IMR-90 (cell line): ENCODE results near the gene TRIM17. TPM values are rescaled to one million over a fixed set of nuclear protein-coding genes. Genes with fewer than 3 reads are reported as not detected.

Experiments
- ATAC-seq: fragments of 200-7000 bp; cut with Tn5 transposase; 2 replicates; pipeline ENCODE4 v1.9.1; 2020; ENCODE audit warnings: low read depth, mild to moderate bottlenecking, moderate library complexity
- BruUV-seq: library from RNA; stranded (reverse); fragments of 400-500 nt; replicated peaks from 2 replicates; lab custom pipeline; 2021; lab: Mats Ljungman, UMichigan
- CTCF ChIA-PET: fragments of 300-600 bp; formaldehyde crosslinking; extraction: SDS; loops from one replicate; lab custom pipeline; 2021; ENCODE audit warnings: antibody characterized with exemption; lab: Yijun Ruan, JAX
- POLR2A ChIA-PET: fragments of 300-600 bp; sonication (Branson Sonifier 250); formaldehyde crosslinking; loops from one replicate; lab custom pipeline; 2022; ENCODE audit warnings: antibody characterized with exemption; ENCODE audit not compliant: unreplicated experiment; lab: Charles Lee
- DNase-seq: peaks from one replicate; pipeline ENCODE4 v3.0.0; 2013
- H2AFZ ChIP-seq: replicated peaks from 2 replicates; pipeline ENCODE3; 2013; ENCODE audit warnings: low read length, mild to moderate bottlenecking; ENCODE audit not compliant: poor library complexity
- H2AK5ac ChIP-seq: 2 replicates; pipeline ENCODE4 v1.6.1; 2013; ENCODE audit warnings: low read depth, low read length, inconsistent platforms
- H2AK9ac ChIP-seq: replicated peaks from 2 replicates; pipeline ENCODE3; 2013; ENCODE audit warnings: mild to moderate bottlenecking, low read depth, low read length, moderate library complexity; ENCODE audit not compliant: poor library complexity
- H2BK120ac ChIP-seq: 2 replicates; pipeline ENCODE4 v1.6.1; 2013; ENCODE audit warnings: low read depth, low read length, inconsistent platforms
- H2BK15ac ChIP-seq: 3 replicates; pipeline ENCODE4 v1.6.1; 2013; ENCODE audit warnings: low read depth, low read length, inconsistent platforms
- H2BK20ac ChIP-seq: 2 replicates; pipeline ENCODE4 v1.6.1; 2013; ENCODE audit warnings: low read depth, mild to moderate bottlenecking, inconsistent platforms, low read length, moderate library complexity
- H2BK5ac ChIP-seq: 2 replicates; pipeline ENCODE4 v1.6.1; 2013; ENCODE audit warnings: mild to moderate bottlenecking, low read depth, low read length, inconsistent platforms; ENCODE audit not compliant: poor library complexity, severe bottlenecking
- H3K14ac ChIP-seq: replicated peaks from 2 replicates; pipeline ENCODE4 v1.6.1; 2013; ENCODE audit warnings: low read depth, low read length, inconsistent platforms
- H3K18ac ChIP-seq: 2 replicates; pipeline ENCODE4 v1.6.1; 2013; ENCODE audit warnings: low read depth, low read length, control low read depth
- H3K23ac ChIP-seq: 2 replicates; pipeline ENCODE4 v1.6.1; 2013; ENCODE audit warnings: low read depth, low read length, inconsistent platforms
- H3K27ac ChIP-seq: 2 replicates; pipeline ENCODE4 v1.5.1; 2013; ENCODE audit warnings: mild to moderate bottlenecking, control low read depth, low read length; ENCODE audit not compliant: insufficient read depth
- H3K27me3 ChIP-seq: 2 replicates; pipeline ENCODE4 v1.6.1; 2013; ENCODE audit warnings: low read length; ENCODE audit not compliant: control insufficient read depth, insufficient read depth
- H3K36me3 ChIP-seq: 2 replicates; pipeline ENCODE4 v1.6.1; 2013; ENCODE audit warnings: low read length, mixed read lengths; ENCODE audit not compliant: control insufficient read depth, insufficient read depth
- H3K4ac ChIP-seq: 2 replicates; pipeline ENCODE4 v1.6.1; 2013; ENCODE audit warnings: low read depth, low read length, inconsistent platforms
- H3K4me1 ChIP-seq: 2 replicates; pipeline ENCODE4 v1.6.1; 2013; ENCODE audit warnings: low read length, mixed read lengths; ENCODE audit not compliant: control insufficient read depth, insufficient read depth
- H3K4me2 ChIP-seq: 2 replicates; pipeline ENCODE4 v1.6.1; 2013; ENCODE audit warnings: low read depth, mild to moderate bottlenecking, control low read depth, low read length, moderate library complexity
- H3K4me3 ChIP-seq: 2 replicates; pipeline ENCODE4 v1.5.1; 2013; ENCODE audit warnings: low read depth, mild to moderate bottlenecking, control low read depth, low read length, moderate library complexity; ENCODE audit not compliant: insufficient read depth
- H3K56ac ChIP-seq: 2 replicates; pipeline ENCODE4 v1.6.1; 2013; ENCODE audit warnings: low read length, inconsistent platforms; ENCODE audit not compliant: insufficient read depth; ENCODE audit errors: extremely low read depth
- H3K79me1 ChIP-seq, 2 experiments: 2 replicates each; pipeline ENCODE4 v1.6.1; 2013; ENCODE audit warnings: low read length in 2 of 2, inconsistent platforms in 1 of 2, low read depth in 1 of 2
- H3K9ac ChIP-seq: 2 replicates; pipeline ENCODE4 v1.6.1; 2013; ENCODE audit warnings: low read depth, low read length, control low read depth
- H3K9me1 ChIP-seq: 2 replicates; pipeline ENCODE4 v1.6.1; 2013; ENCODE audit warnings: low read length, inconsistent platforms; ENCODE audit not compliant: insufficient read depth
- H3K9me3 ChIP-seq: 2 replicates; pipeline ENCODE4 v1.6.1; 2013; ENCODE audit warnings: low read length; ENCODE audit not compliant: control insufficient read depth, insufficient read depth
- H4K20me1 ChIP-seq: 2 replicates; pipeline ENCODE4 v1.6.1; 2013; ENCODE audit warnings: low read length, inconsistent platforms; ENCODE audit not compliant: insufficient read depth
- H4K5ac ChIP-seq: 2 replicates; pipeline ENCODE4 v1.6.1; 2013; ENCODE audit warnings: mild to moderate bottlenecking, low read depth, low read length, control low read depth
- H4K8ac ChIP-seq, 2 experiments: 2 replicates each; pipeline ENCODE4 v1.6.1; 2013; ENCODE audit warnings: low read depth in 2 of 2, low read length in 2 of 2, control low read depth in 1 of 2, inconsistent platforms in 1 of 2
- H4K91ac ChIP-seq: 2 replicates; pipeline ENCODE4 v1.6.1; 2013; ENCODE audit warnings: low read depth, low read length, inconsistent platforms; ENCODE audit not compliant: insufficient read depth
- BHLHE40 ChIP-seq: fragments of 150-350 bp; IDR thresholded peaks from 2 replicates; pipeline ENCODE4 v1.6.1; 2016; ENCODE audit warnings: mild to moderate bottlenecking, low read depth, low read length
- CEBPB ChIP-seq: IDR thresholded peaks from 2 replicates; pipeline ENCODE4 v1.6.1; 2012; ENCODE audit warnings: low read depth, low read length, improper control_type of control experiment
- CHD1 ChIP-seq: IDR thresholded peaks from 2 replicates; pipeline ENCODE4 v1.6.1; 2012; ENCODE audit warnings: low read depth, low read length, improper control_type of control experiment
- FOS ChIP-seq: fragments of 150-350 bp; IDR thresholded peaks from 2 replicates; pipeline ENCODE4 v1.6.1; 2016; ENCODE audit warnings: low read depth, low read length
- MAFK ChIP-seq: IDR thresholded peaks from 2 replicates; pipeline ENCODE4 v1.6.1; 2012; ENCODE audit warnings: low read depth, low read length, improper control_type of control experiment
- MXI1 ChIP-seq: IDR thresholded peaks from 2 replicates; pipeline ENCODE4 v1.6.1; 2012; ENCODE audit warnings: low read depth, mild to moderate bottlenecking, low read length, moderate library complexity, borderline replicate concordance
- POLR2A ChIP-seq: IDR thresholded peaks from 2 replicates; pipeline ENCODE4 v1.6.1; 2012; ENCODE audit warnings: mild to moderate bottlenecking, low read depth, low read length
- RAD21 ChIP-seq: IDR thresholded peaks from 2 replicates; pipeline ENCODE4 v1.6.1; 2012; ENCODE audit warnings: low read length, improper control_type of control experiment
- RCOR1 ChIP-seq: IDR thresholded peaks from 2 replicates; pipeline ENCODE4 v1.6.1; 2012; ENCODE audit warnings: mild to moderate bottlenecking, low read length, improper control_type of control experiment; ENCODE audit not compliant: insufficient replicate concordance
- RFX5 ChIP-seq: IDR thresholded peaks from 2 replicates; pipeline ENCODE4 v1.8.0; 2012; ENCODE audit warnings: low read depth, mild to moderate bottlenecking, low read length, moderate library complexity
- SMC3 ChIP-seq: fragments of 150-350 bp; IDR thresholded peaks from 2 replicates; pipeline ENCODE4 v1.6.1; 2016; ENCODE audit warnings: low read depth, mild to moderate bottlenecking, antibody characterized with exemption, low read length, moderate library complexity
- WGBS, 2 experiments: methylation state at CpG; one replicate each; pipeline versions ENCODE4 v1.1.5 to v1.1.7; 2013; ENCODE audit warnings: missing lambda C conversion rate in 2 of 2; ENCODE audit not compliant: insufficient read length in 1 of 2; ENCODE audit errors: extremely low coverage in 2 of 2; 5-methylcytosine and 5-hydroxymethylcytosine counted together
- dilution Hi-C: fragments of 300-500 bp; cut with HindIII; formaldehyde crosslinking; loops from one replicate; pipeline ENCODE4 v1.14.3; 2018; ENCODE audit warnings: low sequenced_read_pairs; ENCODE audit not compliant: unreplicated experiment
- in situ Hi-C: fragments of 300-500 bp; cut with MboI; formaldehyde crosslinking; loops from 3 replicates; pipeline ENCODE4 v1.14.3; 2019; ENCODE audit warnings: low sequenced_read_pairs, inconsistent platforms, mixed read lengths
- intact Hi-C: fragments of 100-400 bp; cut with micrococcal nuclease; formaldehyde crosslinking; loops from 2 replicates; pipeline ENCODE4 v1.10.0; 2022
- polyA plus RNA-seq, 3 experiments: library from polyadenylated mRNA; depleted of rRNA; stranded (reverse); fragments of >200 nt; gene quantifications; 2 replicates each; pipeline ENCODE4 v1.2.3, GENCODE V29; 2012; ENCODE audit warnings: low replicate concordance in 1 of 3
- total RNA-seq: library from RNA; depleted of rRNA; stranded (reverse); fragments of >200 nt; gene quantifications from 2 replicates; pipeline ENCODE4 v1.2.3, GENCODE V29; 2012
- TF ChIP-seq, protein P1 (sequence below): conservative IDR thresholded peaks from 2 replicates; pipeline ENCODE4 v1.5.1; 2012; ENCODE audit warnings: mild to moderate bottlenecking, low read depth, low read length, improper control_type of control experiment
- TF ChIP-seq, protein P2 (sequence below): fragments of 150-350 bp; IDR thresholded peaks from 2 replicates; pipeline ENCODE4 v1.6.1; 2016; ENCODE audit warnings: low read depth, mild to moderate bottlenecking, low read length, moderate library complexity, borderline replicate concordance
- TF ChIP-seq, protein P3 (sequence below): fragments of 150-350 bp; IDR thresholded peaks from 2 replicates; pipeline ENCODE4 v1.6.1; 2017; ENCODE audit warnings: mild to moderate bottlenecking, antibody characterized with exemption, low read length, low read depth

TRIM17 gene
- total and polyA plus RNA-seq, 2 of the 4 experiments (the other 2 are of a cell fraction) = 0.39 TPM; not detected in 1

DNA sequence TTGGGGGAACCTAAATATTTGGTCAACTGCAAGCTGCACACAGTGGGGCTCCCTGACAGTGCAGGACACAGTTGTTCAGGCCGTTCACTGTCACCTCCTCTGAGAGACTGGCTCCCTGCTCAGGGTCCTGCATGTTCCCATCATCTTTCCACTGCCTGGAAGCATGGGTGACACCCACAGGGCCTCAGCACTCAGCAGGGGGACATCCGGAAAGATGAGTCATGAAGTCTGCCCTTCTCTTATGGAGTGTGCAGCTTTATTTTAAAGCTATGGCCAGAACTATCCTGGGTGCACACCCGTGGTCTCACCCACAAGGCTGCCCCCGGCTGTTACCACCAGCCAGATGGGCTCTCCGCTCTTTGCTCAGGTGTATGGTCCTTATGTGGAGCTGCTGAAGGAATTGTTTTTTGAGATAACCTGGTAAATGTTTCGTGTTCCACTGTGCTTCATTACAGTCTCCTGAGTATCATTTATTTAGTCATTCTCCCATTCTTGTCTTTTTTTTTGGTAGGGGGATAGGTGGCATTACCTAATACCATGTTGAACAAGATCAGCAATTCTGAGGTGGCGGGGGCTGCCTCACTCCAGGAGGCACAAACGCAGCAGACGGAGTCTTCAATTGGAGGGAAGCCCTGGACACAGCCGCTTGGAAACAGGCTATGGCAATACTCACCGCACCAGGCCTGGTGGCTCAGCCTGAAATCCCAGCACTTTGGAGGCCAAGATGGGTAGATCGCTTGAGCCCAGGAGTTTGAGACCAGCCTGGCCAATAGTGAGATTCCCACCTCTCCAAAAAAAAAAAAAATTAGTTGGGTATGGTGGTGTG, 24.3 kb downstream of the TRIM17 start:
- Histone ChIP-seq H3K4me2 (no peak overlapping the region), H3K4me1 (peaks cover 20% of the 10 kb centered on the region), H4K20me1 (0 out of 2 replicates have a peak, but pooled peaks cover 8% of the 10 kb centered on the region), H2BK15ac (no peak overlapping the region), H4K91ac (no peak overlapping the region), H2AK9ac (no peak overlapping the region), H2BK20ac (no peak overlapping the region), H2BK5ac (no peak overlapping the region), H3K4ac (no peak overlapping the region), H4K8ac (no peak overlapping the region), H3K14ac (no peak overlapping the region), H3K27me3 (no peaks in the 10 kb centered on the region), H4K5ac (no peak overlapping the region), H3K27ac (no peak overlapping the region), H3K23ac (no peak overlapping the region), H2AK5ac (no peak overlapping the region), H3K9me1 (peaks cover 8% of the 10 kb centered on the region; the same call in 1 of the 2 replicates), H3K36me3 (peaks cover 31% of the 10 kb centered on the region), H3K56ac (no peak overlapping the region), H3K18ac (no peak overlapping the region), H3K9me3 (no peaks in the 10 kb centered on the region), H2AFZ (no peak overlapping the region), H2BK120ac (no peak overlapping the region), H3K4me3 (no peak overlapping the region), H3K79me1 (peaks cover 0 to 13% of the 10 kb centered on the region in 2 experiments; a peak in 2 of 4 replicates), H3K9ac (no peak overlapping the region)
- POLR2A ChIA-PET = no interaction called here
- DNase-seq = peak; percentile 30
- TF ChIP-seq, protein P1, sequence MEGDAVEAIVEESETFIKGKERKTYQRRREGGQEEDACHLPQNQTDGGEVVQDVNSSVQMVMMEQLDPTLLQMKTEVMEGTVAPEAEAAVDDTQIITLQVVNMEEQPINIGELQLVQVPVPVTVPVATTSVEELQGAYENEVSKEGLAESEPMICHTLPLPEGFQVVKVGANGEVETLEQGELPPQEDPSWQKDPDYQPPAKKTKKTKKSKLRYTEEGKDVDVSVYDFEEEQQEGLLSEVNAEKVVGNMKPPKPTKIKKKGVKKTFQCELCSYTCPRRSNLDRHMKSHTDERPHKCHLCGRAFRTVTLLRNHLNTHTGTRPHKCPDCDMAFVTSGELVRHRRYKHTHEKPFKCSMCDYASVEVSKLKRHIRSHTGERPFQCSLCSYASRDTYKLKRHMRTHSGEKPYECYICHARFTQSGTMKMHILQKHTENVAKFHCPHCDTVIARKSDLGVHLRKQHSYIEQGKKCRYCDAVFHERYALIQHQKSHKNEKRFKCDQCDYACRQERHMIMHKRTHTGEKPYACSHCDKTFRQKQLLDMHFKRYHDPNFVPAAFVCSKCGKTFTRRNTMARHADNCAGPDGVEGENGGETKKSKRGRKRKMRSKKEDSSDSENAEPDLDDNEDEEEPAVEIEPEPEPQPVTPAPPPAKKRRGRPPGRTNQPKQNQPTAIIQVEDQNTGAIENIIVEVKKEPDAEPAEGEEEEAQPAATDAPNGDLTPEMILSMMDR = no peak
- TF ChIP-seq CEBPB = no peak
- TF ChIP-seq, protein P2, sequence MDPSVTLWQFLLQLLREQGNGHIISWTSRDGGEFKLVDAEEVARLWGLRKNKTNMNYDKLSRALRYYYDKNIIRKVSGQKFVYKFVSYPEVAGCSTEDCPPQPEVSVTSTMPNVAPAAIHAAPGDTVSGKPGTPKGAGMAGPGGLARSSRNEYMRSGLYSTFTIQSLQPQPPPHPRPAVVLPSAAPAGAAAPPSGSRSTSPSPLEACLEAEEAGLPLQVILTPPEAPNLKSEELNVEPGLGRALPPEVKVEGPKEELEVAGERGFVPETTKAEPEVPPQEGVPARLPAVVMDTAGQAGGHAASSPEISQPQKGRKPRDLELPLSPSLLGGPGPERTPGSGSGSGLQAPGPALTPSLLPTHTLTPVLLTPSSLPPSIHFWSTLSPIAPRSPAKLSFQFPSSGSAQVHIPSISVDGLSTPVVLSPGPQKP = no peak
- TF ChIP-seq MXI1 = no peak
- no peak for TF ChIP-seq RCOR1
- no peak for TF ChIP-seq SMC3
- no peak for TF ChIP-seq BHLHE40
- TF ChIP-seq, protein P3, sequence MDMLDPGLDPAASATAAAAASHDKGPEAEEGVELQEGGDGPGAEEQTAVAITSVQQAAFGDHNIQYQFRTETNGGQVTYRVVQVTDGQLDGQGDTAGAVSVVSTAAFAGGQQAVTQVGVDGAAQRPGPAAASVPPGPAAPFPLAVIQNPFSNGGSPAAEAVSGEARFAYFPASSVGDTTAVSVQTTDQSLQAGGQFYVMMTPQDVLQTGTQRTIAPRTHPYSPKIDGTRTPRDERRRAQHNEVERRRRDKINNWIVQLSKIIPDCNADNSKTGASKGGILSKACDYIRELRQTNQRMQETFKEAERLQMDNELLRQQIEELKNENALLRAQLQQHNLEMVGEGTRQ = no peak
- TF ChIP-seq RFX5 = no peak
- TF ChIP-seq RAD21 = no peak
- TF ChIP-seq POLR2A = no peak
- no peak for TF ChIP-seq FOS
- TF ChIP-seq MAFK = no peak
- no peak for TF ChIP-seq CHD1
- in situ Hi-C loops = no loop called here
- intact Hi-C loops = loop anchor here (5.0 kb wide), 2 partner anchors 165 to 260 kb away; no protein-coding TSS in a partner anchor
- peak; percentile 43; the same call in 1 of the 2 replicates for ATAC-seq
- dilution Hi-C loops = no loop called here
- WGBS, 2 experiments = 67% methylated on average over 3 of the region's 12 CpGs; no CpG with 5 or more reads in 1 of the 2 experiments
- CTCF ChIA-PET = interaction anchor here (0.6 to 1.3 kb wide), 6 partner anchors 9 to 117 kb away, joined by 3 to 9 read pairs (median 5); partner anchors contain the start of gene TRIM11
- no TSS peak for BruUV-seq
